Middle frontal gyrus (tissue), 1 donor: ENCODE results near the gene PNLIPRP1.

Experiments
- DNase-seq: peaks from one replicate; pipeline ENCODE4 v3.0.0-alpha.2; 2015; ENCODE audit warnings: low spot score; ENCODE audit errors: extremely low spot score

Gene PNLIPRP1

DNA sequence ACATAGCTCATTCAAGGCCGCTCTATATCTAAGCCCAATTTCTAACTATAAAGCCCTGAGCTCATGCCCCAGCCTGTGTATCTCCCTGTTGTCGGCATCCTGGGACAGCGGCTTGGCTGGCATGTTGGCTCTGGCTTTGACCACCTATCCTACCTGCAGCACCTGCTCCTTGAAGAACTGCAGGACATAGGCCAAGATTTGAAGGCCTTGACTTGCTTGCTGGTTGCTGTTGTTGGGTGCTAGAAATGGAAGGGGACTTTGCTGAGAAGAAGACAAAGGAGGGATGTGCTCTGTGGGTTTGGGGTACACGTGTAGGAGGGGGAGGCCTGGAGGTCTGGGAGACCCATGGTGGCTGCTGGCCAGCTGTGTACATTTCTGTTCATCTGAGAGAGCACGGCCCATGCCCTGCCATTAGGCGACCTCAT lies 41.1 kb downstream of the PNLIPRP1 start:
- DNase-seq = no peak

DNA sequence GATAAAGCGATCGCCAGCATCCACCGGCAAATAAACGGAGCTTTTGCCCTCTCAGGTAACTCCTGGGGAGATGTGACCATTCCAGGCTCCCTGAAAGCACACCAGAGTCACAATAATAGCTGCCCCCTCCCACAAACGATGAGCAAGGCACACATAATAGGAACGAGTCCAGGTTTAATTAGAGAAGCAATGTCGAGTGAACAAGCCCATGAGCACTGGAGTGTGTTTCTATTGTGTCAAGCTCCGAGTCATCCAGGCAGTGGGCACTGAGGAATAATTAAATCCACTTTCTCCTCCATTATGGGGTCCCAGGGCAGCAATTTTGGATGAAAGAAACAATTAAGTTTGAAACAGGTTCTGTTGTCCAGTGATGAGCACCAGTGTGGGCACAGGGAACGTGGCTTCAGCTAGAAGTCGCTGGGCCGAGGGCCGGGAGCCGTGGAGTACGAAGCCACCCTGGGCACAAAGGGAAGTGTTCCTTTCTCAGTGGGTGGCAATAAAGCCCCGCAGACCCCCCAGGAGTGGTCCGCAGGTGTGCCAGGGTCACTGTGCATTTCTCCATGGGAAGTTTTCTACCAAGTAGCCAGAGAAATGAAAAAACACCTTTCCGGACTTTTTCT lies 41.9 kb downstream of the PNLIPRP1 start:
- no peak for DNase-seq

DNA sequence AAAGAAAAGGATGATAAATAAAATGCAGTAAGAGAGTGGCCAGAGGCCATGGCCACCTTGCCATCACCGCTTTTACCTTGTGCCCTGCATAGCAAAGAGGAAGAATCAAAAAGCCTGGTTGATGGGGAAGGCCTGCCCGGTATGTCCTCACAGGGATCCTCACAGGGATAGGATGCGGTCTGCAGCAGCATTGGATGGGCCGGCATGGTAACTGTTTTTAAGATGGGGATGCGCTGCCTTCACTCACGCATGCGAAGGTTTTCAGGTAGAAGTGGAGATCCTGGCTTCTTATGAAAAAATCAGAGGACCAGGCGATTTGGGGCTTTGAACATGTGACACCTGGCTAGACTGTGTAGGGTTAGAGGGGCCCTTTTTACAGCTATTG lies 42.4 kb downstream of the PNLIPRP1 start:
- no peak for DNase-seq

DNA sequence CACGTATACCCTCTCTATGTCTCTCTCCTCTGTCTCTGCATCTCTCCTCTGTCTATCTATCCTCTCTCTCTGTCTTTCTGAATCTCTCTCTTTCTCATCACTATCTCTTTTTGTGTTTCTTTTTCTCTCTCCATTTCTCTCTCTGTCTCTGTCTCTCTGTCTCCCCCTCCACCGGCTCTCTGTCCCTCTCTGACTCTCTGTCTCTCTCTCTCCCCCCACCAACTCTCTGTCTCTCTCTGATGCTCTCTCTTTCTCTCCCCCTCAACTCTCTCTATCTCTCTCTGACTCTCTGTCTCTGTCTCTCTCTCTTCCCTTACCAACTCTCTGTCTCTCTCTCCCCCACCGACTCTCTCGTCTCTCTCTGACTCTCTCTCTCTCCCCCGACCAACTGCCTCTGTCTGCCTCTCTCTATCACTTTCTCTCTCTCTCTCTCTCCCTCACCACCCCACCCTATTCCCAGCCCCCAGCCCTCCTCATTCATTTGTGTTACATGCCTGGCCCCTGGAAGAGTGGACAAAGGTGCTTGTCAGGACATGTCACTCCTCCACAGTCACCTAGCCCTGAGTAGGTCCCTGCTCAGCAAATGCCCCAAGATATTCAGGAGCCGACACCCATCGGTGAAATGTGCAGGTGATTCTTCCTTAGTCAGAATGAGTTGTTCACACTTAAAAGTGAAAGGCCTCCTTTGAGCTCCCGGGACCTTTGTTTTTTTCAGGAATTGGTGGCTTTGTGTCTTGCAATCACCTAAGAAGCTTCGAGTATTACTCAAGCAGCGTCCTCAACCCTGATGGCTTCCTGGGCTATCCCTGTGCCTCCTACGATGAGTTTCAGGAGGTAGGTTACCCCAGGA lies 43.6 kb downstream of the PNLIPRP1 start:
- no peak for DNase-seq

DNA sequence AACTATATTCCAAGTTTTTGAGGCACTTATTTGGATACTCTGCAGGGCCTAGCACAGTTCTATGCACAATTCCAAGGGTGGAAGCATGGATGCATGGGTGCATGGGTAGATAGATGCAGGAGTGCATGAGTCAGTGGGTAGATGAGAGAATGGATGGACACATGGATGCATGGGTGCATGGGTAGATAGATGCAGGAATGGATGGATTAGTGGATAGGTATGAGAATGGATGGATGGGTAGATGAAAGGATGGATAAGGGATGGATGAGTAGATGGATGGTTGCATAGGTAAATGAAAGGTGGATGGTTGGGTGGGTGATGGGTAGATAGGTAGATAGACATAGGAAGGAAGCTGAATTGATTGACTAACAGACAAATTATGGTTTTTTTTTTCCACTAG lies 45.6 kb downstream of the PNLIPRP1 start:
- DNase-seq = no peak

GRCh38 chr10:116636976-116637375 lies 46.2 kb downstream of the PNLIPRP1 start:
- no peak for DNase-seq

DNA sequence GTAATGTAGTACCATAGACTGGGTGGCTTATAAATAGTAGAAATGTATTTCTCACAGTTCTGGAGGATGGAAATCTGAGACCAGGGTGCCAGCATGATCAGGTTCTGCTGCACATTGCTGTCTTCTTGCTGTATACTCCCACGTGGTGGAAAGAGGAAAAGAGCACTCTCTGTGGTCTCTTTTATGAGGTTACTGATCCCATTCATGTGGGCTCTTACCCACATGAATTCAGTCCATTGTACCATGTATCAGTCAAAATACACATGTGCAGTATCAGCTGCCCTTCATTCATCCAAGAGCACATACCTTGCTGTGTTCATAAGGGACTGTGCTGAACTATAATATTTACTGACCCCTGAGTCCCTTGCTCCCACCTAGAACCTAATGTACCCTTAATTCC lies 47.1 kb downstream of the PNLIPRP1 start:
- DNase-seq = no peak

DNA sequence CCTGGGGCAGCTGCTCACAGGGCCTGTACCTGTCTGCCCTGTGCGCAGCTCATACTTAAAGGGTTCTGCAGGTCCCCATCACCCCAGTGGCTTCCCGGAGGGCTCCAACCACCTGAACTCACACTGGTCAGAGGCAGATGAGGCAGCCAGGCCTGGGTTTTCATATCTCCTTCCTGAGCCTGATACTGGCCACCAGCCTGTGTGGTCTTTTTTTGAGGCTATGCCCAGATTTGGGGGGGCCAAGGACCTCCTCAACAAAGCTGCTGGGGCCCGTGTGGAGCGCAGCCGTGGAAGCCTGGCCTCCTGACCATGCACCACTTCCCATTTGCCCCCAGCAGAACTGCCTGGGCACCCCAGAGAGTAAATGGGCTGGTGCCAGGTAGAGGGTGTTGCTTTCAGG lies 55.7 kb downstream of the PNLIPRP1 start:
- no peak for DNase-seq

- DNase-seq = no peak
Observed at GRCh38 chr10:116648903-116649302, 58.1 kb downstream of the PNLIPRP1 start.

DNA sequence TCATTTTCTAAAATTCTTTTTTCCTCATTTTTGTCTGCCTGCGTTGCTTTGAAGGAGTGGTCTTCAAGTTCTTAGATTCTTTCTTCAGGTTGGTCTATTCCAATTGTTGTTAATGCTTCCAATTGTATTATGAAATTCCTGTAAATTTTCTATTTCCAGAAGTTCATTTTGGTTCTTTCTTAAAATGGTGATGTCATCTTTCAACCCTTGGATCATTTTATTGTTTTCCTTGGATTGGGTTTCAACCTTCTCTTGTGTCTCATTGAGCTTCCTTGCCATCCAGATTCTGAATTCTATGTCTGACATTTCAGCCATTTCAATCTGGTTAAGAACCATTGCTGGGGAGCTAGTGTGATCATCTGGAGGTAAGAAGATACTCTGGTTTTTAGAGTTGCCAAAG lies 63.1 kb downstream of the PNLIPRP1 start:
- no peak for DNase-seq

DNA sequence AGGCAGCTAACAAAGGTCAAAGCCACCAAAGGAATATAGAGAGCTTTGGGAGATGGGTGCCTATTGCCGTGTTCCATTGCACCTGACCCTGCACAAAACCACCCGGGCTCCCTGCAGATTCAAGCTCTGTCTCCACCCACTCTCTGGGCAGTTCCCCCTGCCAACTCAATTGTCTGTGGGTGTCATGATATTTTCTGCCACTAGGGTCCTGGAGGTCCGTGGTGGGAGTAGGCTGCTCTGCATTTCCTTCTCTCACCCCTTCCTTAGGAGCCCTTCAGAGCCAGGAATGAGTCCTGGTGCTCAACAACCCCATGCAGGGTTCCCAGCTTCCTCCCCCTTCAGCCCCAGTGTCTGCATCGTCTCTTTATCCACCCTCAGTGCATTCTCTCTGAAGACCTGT lies 64.1 kb downstream of the PNLIPRP1 start:
- no peak for DNase-seq

- DNase-seq = no peak
Observed at GRCh38 chr10:116655568-116655967, 64.8 kb downstream of the PNLIPRP1 start.

DNA sequence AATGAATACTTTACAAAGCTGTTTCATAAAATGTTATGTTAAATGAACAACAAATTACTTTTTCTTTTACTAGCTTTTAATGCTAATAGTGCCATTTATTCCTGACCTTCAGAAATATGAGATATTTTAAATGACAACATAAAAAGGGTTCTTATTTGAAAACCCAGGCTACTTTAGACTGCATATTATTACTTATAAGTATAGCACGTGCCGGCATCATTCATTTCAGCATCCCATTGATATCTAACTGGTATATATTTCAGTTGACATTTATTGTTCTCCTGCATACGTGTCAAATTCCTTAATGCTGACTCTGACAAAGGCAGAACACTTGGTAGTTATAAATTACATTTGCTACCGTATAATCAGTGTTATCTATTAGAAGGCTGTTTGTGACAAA lies 65.3 kb downstream of the PNLIPRP1 start:
- no peak for DNase-seq

- no peak for DNase-seq
Observed at GRCh38 chr10:116657863-116658551, 67.2 kb downstream of the PNLIPRP1 start.
